GM23248 (cell line): Measurements from ENCODE around the gene GLCCI1.

ENCODE experiments used
- EZH2 ChIP-seq: fragments of 200-600 bp; sonication (generic); IDR thresholded peaks from 2 replicates; pipeline ENCODE4 v1.6.1; 2018; ENCODE audit warnings: antibody characterized with exemption, mild to moderate bottlenecking; ENCODE audit not compliant: insufficient read depth, poor library complexity, severe bottlenecking
- EZH2phosphoT487 ChIP-seq: fragments of 200-600 bp; sonication (generic); IDR thresholded peaks from 2 replicates; pipeline ENCODE4 v1.6.1; 2018; ENCODE audit warnings: antibody characterized with exemption, moderate library complexity, mild to moderate bottlenecking, low read depth; ENCODE audit not compliant: insufficient read depth

GRCh38 chr7:8014399-8014798 lies 45.8 kb downstream of the GLCCI1 start:
- TF ChIP-seq EZH2: no peak
- TF ChIP-seq EZH2phosphoT487: no peak
